IPS DF 4.7 (cell line): ENCODE data around the gene SH3BGR.
"Not testable (repeated sequence)": the region's sequence is repeated elsewhere in the genome, so short reads cannot be mapped to it uniquely, and the experiment has no call there.

Experiments
- DNase-seq: peaks from one replicate; pipeline ENCODE4 v3.0.0-alpha.2; 2013; ENCODE audit warnings: low spot score; ENCODE audit errors: extremely low read depth

SH3BGR gene

DNA sequence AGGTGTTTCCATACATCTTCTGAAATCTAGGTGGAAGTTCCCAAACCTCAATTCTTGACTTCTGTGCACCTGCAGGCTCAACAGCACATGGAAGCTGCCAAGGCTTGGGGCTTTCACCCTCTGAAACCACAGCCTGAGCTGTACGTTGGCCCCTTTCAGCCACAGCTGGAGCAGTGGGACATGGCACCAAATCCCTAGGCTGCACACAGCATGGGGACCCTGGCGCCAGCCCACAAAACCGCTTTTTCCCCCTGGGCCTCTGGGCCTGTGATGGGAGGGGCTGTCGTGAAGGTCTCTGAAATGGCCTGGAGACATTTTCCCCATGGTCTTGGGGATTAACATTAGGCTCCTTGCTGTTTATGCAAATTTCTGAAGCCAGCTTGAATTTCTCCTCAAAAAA lies 88.6 kb downstream of the SH3BGR start:
- not testable (repeated sequence) for DNase-seq

DNA sequence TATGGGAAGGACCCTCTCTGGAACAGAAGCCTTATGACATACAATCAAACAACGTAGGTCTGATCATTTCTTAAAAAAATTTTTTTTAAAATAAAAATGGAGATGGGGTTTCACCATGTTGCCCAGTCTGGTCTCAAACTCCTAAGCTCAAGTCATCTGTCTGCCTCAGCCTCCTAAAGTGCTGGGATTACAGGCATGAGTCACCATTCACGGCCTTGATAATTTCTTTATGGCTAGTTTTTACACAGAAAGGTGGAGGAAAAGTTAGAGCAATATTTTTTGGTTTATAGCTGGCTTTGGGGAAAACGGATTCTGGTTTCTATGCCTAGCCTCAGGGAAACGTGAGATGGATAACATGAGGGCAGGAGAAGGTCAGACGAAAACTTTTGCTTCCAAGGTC lies 91.0 kb downstream of the SH3BGR start:
- DNase-seq = no peak

DNA sequence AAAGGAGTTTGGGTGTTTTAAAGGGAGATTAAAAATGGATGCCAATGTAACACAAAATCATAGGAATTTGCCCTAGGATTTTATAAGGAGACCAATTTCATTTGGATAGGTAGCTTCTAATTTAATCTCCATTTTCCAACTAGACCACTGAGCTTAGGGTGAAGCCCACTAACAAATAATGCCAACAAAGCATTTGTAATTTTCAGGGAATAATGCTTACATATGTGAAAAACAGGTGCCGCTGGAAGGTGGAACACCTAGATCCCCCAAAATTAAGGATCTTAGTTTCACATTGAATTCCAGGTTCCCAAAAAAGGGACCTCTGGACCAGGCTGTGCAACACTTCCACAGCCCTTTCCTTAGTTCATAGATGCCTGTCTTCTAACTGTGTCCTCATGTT lies 94.8 kb downstream of the SH3BGR start:
- no peak for DNase-seq

DNA sequence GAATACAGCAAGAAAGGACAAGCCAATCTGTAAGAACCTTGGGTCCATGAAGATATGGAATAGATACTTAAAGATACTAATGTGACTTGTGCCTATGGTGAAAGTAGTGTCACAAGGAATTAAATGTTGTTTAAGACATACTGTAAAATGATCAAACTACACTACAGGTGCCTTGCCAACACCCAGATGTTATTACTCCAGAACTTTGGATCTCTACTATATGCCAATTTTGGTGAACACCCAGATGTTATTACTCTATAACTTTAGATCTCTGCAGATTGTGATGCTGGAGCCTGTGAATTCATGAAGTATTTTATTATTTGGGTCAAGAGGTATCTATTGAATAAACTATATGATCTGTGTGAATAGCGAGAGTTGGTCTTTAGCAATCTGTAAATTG lies 101.1 kb downstream of the SH3BGR start:
- no peak for DNase-seq

GRCh38 chr21:39553331-39553730 lies 101.6 kb downstream of the SH3BGR start:
- DNase-seq = no peak

DNA sequence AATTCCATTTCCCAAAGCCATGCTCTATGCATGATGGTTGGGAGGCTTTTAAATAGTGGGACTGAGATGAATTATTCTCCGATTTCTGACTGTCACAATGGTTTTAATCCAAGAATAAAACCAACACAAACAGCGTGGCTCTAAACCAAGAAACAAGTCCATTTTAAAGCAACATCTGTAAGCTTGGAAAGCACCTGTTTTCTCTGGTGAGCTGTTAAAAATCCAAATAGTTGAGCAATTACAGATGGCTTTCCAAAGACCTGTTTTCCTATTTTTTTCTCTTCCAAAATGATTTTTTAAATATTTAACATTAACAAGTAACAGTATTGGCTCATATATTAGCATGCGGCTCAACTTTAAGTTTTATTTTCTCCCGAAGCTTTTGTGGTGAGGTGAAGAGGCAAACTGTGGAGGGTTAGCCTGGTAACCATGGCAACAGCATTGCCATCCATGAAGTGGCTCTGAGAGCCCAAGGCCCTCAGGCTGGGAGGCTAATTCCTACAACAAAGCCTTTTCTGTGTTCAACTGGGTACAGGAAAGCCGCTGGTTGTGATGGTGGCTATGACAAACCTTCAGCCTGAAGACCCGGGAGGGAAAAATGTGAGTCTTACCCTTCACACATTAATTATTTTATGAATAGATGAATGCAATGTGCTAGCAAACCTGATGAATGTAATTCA lies 104.3 kb downstream of the SH3BGR start:
- DNase-seq = no peak

DNA sequence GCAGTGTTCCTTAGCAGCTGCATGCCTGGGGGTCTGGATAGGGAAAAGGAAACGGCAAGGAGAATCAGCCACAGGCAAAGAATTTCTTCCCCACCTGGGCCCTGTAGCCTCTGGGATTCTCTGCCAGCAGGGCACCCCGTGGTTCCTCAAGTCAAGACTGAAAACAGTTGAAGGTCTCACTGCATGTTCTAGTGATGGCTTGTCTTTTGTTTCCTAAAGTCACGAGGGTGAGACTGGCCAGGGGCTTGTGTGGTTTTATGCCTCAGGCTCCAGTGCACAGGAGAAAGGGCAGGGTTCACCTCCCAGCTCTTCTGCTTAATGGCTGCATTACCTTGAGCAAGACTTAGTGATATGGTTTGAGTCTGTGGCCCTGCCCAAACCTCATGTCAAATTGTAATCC lies 107.7 kb downstream of the SH3BGR start:
- DNase-seq = no peak

DNA sequence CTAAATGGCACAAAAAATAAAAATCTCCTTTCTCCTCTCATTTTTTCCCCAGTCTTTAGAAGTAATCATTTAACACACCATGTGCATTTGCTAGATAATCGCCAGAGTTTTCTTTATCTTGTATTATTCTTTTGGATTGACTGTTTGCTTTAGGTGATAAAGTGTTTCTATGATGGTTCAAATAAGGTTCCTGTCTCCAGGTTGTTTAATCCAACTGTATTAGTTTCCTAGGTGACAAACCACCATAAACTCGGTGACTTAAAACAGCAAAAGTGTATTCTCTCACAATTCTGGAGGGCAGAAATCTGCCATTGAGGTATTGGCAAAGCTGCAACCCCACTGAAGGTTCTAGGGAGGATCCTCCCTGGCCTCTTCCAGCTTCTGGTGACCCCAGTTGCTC lies 109.4 kb downstream of the SH3BGR start:
- DNase-seq = no peak

DNA sequence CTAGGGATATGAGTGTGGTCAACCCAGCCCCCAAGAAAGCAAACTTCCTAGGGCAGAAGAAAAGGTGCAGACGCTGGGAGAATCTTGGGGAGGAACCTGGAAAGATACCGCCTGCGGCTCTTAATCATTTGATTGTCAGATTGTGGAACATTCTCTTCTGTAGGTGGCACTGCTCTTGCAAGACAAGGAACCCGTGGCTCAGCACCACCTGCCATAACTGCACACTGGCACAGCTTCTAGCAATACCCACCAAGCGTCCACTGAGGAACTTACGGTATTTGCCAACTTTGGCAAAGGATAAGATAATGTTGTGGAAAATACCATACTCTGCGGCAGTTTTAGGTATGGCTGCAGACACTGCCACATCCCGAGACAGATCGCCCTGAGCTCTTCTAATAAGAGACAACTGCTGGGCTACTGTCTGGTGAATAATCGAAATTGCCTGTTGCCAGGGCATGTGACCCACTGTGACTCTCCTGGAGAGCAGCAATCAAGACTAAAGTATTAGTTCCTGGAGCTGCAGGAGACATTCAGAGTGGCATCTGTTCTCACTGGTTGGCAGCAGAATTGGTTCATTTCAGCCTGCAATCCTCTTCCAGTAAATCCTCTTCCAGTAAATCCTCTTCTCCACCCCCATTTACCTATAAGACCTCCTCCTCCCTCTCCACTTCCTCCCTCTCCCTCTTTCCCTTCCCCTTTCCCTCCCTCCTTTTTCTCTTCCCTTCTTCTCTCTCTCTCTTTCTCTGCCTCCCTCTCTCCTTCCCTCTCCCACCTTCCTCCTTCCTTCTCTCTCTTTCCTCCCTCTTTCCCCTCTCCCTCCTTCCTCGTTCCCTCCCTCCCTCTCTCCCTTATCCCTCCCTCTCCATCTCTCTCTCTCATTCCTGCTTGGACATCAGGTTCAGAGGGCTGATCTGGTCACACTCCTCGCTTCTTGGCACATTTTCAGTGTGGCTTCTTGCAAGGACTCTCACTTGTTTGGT lies 111.3 kb downstream of the SH3BGR start:
- DNase-seq = no peak

- DNase-seq = no peak
These were observed 112.4 kb downstream of the SH3BGR start for GRCh38 chr21:39564200-39564599.
